GM11168 (cell line): Measurements from ENCODE around the gene VMO1.
"Not testable (repeated sequence)": the region's sequence is repeated elsewhere in the genome, so short reads cannot be mapped to it uniquely, and the experiment has no call there.

ENCODE experiments used
- in situ Hi-C: fragments of 300-500 bp; cut with MboI; formaldehyde crosslinking; loops from one replicate; pipeline ENCODE4 v1.12.0; 2022; ENCODE audit warnings: low sequenced_read_pairs; ENCODE audit not compliant: unreplicated experiment

Gene VMO1, protein sequence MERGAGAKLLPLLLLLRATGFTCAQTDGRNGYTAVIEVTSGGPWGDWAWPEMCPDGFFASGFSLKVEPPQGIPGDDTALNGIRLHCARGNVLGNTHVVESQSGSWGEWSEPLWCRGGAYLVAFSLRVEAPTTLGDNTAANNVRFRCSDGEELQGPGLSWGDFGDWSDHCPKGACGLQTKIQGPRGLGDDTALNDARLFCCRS

DNA sequence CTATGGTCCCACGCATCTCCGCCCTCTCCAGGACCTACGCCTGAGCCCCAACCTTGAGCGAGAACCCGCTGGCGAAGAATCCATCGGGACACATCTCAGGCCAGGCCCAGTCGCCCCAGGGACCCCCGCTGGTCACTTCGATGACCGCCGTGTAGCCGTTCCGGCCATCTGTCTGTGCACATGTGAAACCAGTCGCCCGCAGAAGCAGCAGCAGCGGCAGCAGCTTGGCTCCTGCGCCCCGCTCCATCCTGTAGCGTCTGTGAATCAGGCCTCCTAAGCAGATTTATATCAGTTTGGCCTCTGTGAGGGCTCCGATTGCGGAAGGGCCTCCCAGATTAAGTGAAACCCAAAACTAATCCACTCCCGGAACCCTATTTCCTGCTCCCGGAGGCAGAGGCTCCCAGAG is at the start of gene VMO1:
Gene VMO1 (minus strand): TSS at position 259 of the 406 bp plus-strand sequence. CDS start 12 bp downstream, at position 247.
- in situ Hi-C loops, result no loop called here

- in situ Hi-C loops, result no loop called here
Measured at GRCh38 chr17:4834681-4835020, 48.5 kb upstream of the VMO1 start.

- in situ Hi-C loops, result no loop called here
Measured at GRCh38 chr17:4833941-4834680, 47.9 kb upstream of the VMO1 start.

DNA sequence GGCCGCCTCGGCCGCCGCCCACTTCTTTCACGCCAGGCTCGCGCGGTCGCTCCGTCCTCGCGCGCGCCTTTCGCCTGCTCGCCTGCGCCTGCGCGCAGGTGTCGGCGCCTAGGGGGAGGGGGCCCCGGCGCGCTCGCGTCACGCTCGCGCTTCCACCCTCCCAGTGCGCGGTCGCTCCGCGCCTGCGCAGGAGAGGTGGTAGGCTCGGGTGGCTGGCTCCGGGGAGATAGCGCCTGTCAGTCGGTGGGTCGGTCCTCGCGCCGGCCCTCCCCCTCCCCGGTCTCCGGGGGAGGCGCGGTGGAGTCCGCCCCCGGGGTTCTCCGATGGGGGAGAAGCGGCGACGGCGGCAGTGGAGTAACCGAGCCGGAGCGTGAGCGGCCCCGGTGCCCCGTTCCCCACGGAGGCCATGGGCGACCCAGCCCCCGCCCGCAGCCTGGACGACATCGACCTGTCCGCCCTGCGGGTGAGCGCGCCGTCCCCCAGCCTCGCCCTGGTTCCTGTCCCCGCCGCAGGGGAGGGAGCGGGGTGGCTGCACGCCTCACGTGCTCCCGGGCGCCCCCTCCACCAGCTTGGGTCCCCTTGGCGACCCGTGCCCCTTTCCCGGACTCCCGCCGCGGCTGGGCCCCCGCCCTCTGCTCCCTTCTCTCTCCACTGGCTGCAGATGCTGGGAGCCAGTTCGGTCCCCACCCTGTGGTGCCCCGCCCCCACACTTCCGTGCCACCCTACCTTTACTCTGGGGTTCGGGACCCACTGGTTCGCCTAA is 47.2 kb upstream of the VMO1 start, which contains the start of gene MINK1:
Gene MINK1 (plus strand): TSS at position 163 of the 763 bp plus-strand sequence. CDS start 244 bp downstream, at position 407.
- in situ Hi-C loops, result no loop called here

- in situ Hi-C loops, result not testable (repeated sequence)
Measured at GRCh38 chr17:4832829-4833177, 46.6 kb upstream of the VMO1 start.

- in situ Hi-C loops, result no loop called here
Measured at GRCh38 chr17:4827399-4827798, 41.2 kb upstream of the VMO1 start.

DNA sequence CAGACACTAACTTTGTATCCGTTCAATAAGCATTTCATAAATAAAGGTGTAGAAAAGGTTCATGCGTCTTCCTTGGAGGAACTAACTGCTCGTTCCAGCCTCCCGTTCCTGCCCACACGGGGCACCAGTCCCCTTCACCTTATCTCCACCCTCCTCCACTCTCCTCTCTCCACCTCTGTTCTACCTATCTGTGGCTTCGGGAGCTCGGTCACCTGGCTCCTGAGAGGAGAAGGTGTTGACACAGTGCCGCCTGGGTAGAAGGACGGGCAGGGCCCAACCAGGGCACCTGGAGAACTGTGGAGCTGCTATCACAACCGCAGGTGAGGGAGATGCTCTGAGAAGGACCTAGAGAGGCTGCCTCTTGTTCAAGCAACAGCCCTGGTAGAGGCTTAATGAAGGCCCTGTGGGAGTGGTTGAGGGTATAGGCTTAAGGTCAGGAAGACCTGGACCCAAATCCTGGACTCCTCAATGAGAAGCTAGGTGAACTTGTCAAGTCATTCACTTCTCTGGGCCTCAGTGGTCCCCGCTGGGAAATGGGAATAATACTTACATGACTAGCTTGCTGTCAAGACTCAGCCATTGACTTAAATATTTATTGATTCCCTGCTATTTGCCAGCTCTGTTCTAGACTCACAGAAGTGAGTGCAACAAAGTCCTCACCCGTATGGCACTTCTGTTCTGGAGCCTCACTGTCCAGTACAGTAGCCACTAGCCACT is 37.4 kb upstream of the VMO1 start:
- in situ Hi-C loops, result no loop called here

GRCh38 chr17:4822835-4823234 is 36.7 kb upstream of the VMO1 start:
- in situ Hi-C loops, result no loop called here

DNA sequence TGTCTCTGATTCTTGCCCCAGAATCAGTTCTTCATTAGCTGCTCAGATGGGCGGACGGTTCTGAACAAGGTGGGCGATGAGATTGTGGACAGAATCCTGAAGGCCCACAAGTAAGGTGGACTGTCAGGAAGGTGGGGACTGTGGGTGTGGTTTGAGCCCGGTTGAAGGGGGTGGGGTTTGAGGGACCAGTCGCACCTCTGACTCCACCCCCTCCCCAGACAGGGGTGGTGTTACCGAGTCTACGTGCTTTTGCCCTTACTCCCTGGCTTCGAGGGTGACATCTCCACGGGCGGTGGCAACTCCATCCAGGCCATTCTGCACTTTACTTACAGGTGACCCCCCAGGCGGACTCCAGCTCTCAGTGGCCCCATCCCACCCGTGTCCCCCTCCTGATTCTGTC is 32.1 kb upstream of the VMO1 start:
- in situ Hi-C loops, result no loop called here

GRCh38 chr17:4816826-4817225 is 30.7 kb upstream of the VMO1 start:
- in situ Hi-C loops, result no loop called here

DNA sequence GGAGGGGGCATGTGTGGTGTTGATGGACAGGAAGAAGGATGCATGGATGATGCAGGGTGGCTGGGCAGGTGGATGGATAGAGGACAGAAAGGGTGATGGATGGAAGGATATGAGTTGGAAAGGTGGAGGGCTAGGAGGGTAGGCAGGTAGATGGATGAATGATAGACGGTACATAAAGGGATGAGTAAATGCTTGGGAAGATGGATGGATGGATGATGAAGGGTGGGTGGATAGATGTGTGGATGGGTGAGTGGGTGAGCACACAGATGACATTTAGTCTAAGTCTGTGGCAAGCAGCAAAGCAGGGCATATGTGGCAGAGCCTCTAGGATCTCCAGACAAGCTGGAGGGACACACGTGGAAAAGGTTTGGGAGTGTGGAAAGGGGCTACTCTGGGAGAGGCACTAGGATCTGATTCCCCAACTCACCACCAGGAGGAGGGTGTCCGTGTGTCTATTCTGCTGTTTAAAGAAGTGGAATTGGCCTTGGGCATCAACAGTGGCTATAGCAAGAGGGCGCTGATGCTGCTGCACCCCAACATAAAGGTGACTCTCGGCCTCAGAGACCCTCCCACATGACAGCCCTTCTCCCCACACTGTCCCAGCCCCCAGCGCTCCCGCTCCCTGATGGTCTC is 29.0 kb upstream of the VMO1 start:
- in situ Hi-C loops, result no loop called here

DNA sequence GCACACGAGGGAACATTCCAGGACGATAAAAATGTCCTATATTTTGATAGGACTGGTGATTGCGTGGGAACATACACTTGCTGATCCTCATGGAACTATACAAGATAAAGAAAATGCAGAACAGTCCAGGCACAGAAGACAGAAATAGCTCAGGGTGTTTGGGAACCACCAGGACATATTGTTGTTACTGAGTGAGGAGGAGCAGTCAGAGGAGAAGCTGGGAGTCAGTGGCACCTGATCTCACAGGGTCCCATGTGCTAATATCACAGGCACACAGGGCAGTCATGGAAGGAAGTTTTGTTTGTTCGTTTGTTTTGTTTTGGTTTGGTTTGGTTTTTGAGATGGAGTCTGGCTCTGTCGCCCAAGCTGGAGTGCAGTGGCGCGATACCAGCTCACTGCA is 26.5 kb upstream of the VMO1 start:
- in situ Hi-C loops, result no loop called here

DNA sequence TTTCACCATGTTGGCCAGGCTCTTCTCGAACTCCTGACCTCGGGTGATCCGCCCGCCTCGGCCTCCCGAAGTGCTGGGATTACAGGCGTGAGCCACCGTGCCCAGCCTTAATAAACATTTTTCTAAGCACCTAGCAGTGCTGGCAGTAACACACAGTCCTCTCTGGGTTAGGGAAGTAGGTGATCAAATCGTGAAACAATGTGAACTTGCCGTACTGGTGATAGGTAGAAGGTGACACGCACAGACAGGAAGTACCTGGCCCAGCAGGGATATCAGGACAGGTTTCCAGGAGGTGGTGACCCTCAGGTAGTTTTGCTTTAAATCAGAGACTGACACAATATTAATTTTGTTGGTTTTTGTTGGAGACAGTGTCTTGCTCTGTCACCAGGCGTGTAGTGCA is 25.3 kb upstream of the VMO1 start:
- in situ Hi-C loops, result no loop called here

DNA sequence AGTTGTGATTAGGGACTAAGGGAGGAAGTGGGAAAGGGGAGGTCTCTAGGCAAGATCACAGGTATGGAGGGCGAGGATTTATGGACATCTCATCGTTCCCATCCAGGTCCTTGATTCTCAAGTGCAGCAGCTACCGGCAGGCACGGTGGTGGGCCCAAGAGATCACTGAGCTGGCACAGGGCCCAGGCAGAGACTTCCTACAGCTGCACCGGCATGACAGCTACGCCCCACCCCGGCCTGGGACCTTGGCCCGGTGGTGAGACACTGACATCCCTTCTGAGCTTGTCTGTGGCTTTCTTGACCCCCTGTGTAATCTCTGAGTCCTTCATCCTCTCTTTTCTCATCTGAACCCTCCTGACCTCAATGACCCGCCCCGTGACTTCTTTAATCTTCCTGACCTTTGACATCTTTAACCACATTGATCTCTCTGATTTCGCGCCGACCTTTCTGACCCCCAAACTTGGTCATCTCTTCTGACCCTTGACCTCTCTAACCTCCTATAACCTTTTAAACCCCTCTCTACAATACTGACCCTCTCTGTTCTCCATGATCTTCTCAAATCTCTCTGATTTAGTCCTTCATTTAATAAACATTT is 24.6 kb upstream of the VMO1 start:
- in situ Hi-C loops, result no loop called here

DNA sequence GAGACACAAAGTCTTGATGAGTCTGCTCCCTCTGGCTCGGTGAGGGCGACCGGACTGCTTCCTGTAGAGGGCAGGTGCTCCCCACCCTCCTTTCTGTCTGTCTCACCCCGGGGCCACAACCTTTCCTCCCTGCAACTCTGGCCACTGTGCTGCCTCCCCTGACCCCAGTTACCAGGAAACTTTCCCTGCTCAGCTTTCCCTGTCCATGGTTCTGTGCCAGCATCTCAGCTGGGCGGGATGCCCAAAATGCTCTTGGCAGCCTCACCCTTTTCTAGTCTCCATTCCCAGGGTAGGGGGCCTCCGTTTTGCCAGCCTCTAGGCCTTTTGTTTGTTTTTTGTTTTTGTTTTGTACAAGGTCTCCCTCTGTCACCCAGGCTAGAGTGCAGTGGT is 22.2 kb upstream of the VMO1 start:
- in situ Hi-C loops, result loop anchor here (10.0 kb wide), 1 partner anchor 76 kb away; no protein-coding TSS in a partner anchor

- in situ Hi-C loops, result loop anchor here (10.0 kb wide), 1 partner anchor 77 kb away; no protein-coding TSS in a partner anchor
Measured at GRCh38 chr17:4807605-4808377, 21.6 kb upstream of the VMO1 start.

DNA sequence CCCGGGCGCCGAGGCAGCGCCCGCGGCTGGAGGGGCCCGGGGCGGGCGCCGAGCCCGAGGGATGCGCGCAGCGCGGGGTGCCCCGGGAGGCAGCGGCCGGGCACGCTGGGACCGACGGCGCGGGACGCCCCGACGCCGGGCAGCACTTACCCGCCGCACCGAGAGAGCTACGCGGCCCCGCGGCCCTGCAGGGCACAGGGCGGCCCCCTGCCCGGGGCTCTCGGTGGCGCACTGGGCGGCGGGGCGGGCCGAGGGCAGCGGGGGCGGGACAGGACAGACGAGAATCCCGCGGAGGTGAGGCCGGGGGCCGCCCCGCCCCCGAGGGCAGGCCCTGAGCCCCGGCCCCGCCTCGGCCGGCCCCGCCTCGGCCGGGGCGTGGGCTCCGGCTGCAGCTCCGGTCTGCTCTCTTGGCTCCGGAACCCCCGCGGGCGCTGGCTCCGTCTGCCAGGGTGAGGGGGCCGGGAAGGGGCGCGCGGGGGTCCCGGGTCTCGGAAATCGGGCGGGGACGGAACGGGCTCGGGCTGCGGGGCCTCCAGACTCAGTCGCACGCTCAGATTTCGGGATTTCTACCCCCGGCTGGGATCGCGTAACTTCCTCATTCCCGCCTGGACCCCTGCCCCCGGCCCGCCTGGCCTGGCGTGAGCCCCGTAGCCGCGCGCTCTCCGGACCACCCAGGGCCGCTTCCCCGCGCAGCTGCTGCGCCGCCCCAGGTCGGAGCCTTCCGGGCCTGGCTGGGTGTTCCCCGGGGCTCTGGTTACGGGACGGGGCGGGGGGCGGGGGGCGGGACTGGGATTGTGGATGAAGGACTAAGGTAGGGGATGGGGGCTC is 20.8 kb upstream of the VMO1 start, which contains the start of gene PLD2:
Gene PLD2 (plus strand): TSS at position 376 of the 828 bp plus-strand sequence. CDS start 621 bp downstream, outside the sequence.
- in situ Hi-C loops, result loop anchor here (10.0 kb wide), 1 partner anchor 78 kb away; no protein-coding TSS in a partner anchor

- in situ Hi-C loops, result loop anchor here (10.0 kb wide), 1 partner anchor 78 kb away; no protein-coding TSS in a partner anchor
Measured at GRCh38 chr17:4806456-4806776, 20.3 kb upstream of the VMO1 start.
